Measurements from ENCODE around the gene KRTAP27-1.

The KRTAP27-1 gene

DNA sequence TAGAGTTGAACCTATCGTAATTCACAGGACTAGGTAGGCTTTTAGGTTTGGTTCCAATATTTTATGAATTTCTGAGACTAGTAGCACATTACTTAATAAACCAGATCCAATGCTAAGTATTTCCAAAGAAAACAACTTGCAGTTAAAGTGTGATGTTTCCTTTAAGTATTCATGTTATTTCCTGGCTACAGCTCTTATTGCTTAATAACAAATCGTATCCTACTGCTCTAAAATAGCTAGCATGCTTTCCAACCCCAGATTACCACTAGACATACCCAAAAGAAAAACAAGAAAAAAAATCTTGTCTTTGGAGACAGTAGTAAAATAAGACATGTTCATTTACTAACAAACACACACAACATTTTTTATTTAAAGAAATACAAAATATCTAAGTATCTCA is 898 bp downstream of the KRTAP27-1 start:
- no peak for DNase-seq (ENCODE audit: low read depth)
- no peak for TF ChIP-seq CTCF (IDR thresholded peaks at IDR 0.05; ENCODE audit: insufficient read depth, low read depth, low read length, missing control alignments)
- H3K4me3 ChIP-seq (ENCODE audit: low read length): no peak overlapping the region

GRCh38 chr21:30333736-30334135 is 3.8 kb downstream of the KRTAP27-1 start:
- TF ChIP-seq CTCF (IDR thresholded peaks at IDR 0.05; ENCODE audit: insufficient read depth, low read depth, low read length, missing control alignments): no peak
- no peak overlapping the region for H3K4me3 ChIP-seq (ENCODE audit: low read length)
- DNase-seq (ENCODE audit: low read depth): no peak

- H3K4me3 ChIP-seq (ENCODE audit: low read length): no peak overlapping the region
- no peak for DNase-seq (ENCODE audit: low read depth)
- TF ChIP-seq CTCF (IDR thresholded peaks at IDR 0.05; ENCODE audit: insufficient read depth, low read depth, low read length, missing control alignments): no peak
These were observed 4.8 kb downstream of the KRTAP27-1 start for GRCh38 chr21:30332681-30333080.

GRCh38 chr21:30329203-30329875 is 8.2 kb downstream of the KRTAP27-1 start:
- no peak for TF ChIP-seq CTCF (IDR thresholded peaks at IDR 0.05; ENCODE audit: insufficient read depth, low read depth, low read length, missing control alignments)
- no peak overlapping the region for H3K4me3 ChIP-seq (ENCODE audit: low read length)
- DNase-seq (ENCODE audit: low read depth): peak; percentile 44

GRCh38 chr21:30326390-30326789 is 11.1 kb downstream of the KRTAP27-1 start:
- no peak for DNase-seq (ENCODE audit: low read depth)
- no peak overlapping the region for H3K4me3 ChIP-seq (ENCODE audit: low read length)
- no peak for TF ChIP-seq CTCF (IDR thresholded peaks at IDR 0.05; ENCODE audit: insufficient read depth, low read depth, low read length, missing control alignments)

- no peak within 1 kb of the TSS for H3K4me3 ChIP-seq (ENCODE audit: low read length)
These were observed 17.3 kb downstream of the KRTAP27-1 start, which contains the start of gene KRTAP26-1 for GRCh38 chr21:30320215-30320614. TSS of gene KRTAP26-1 (minus strand) at chr21:30320315. CDS start at chr21:30320035, 280 bp downstream.

More at GRCh38 chr21:30320215-30320614, 17.3 kb downstream of the KRTAP27-1 start, which contains the start of gene KRTAP26-1:
- no peak for TF ChIP-seq CTCF (IDR thresholded peaks at IDR 0.05; ENCODE audit: insufficient read depth, low read depth, low read length, missing control alignments)
- no peak for DNase-seq (ENCODE audit: low read depth)

Data from epithelial cell of esophagus (primary cell).